Mononuclear cell (primary cell): ENCODE measurements around the gene DLX1. TPM values are rescaled to one million over a fixed set of nuclear protein-coding genes. Genes with fewer than 3 reads are reported as not detected.
"Not testable (repeated sequence)": the region's sequence is repeated elsewhere in the genome, so short reads cannot be mapped to it uniquely, and the experiment has no call there.

Experiments
- H3K27me3 ChIP-seq: 2 replicates; pipeline ENCODE4 v1.6.0; 2011; ENCODE audit warnings: low read length, control low read depth; ENCODE audit not compliant: insufficient read depth
- H3K4me1 ChIP-seq: 2 replicates; pipeline ENCODE4 v1.5.1; 2011; ENCODE audit warnings: mild to moderate bottlenecking, low read length, control low read depth; ENCODE audit not compliant: insufficient read depth
- H3K4me3 ChIP-seq: 2 replicates; pipeline ENCODE4 v1.5.1; 2011; ENCODE audit warnings: mild to moderate bottlenecking, low read length, moderate library complexity
- H3K9me3 ChIP-seq: 2 replicates; pipeline ENCODE4 v1.5.1; 2011; ENCODE audit warnings: low read depth, mild to moderate bottlenecking, control low read depth, low read length
- total RNA-seq: library from RNA; depleted of rRNA; stranded (reverse); fragments of >200 nt; gene quantifications from one replicate; pipeline ENCODE4 v1.2.3, GENCODE V29; 2012

DLX1 gene
- total RNA-seq, 1 donor = not detected

GRCh38 chr2:172137943-172138342 lies 52.6 kb downstream of the DLX1 start:
- H3K4me3 ChIP-seq = no peak overlapping the region
- no peaks in the 10 kb centered on the region for H3K9me3 ChIP-seq
- H3K27me3 ChIP-seq = no peaks in the 10 kb centered on the region
- H3K4me1 ChIP-seq = no peaks in the 10 kb centered on the region

- H3K4me1 ChIP-seq, H3K4me3 ChIP-seq: not testable (repeated sequence)
These were observed 53.4 kb downstream of the DLX1 start for GRCh38 chr2:172138727-172139126.

More at GRCh38 chr2:172138727-172139126, 53.4 kb downstream of the DLX1 start:
- not testable (repeated sequence) for H3K9me3 ChIP-seq, H3K27me3 ChIP-seq

Other genes with a start within 250 kb of the DLX1 start
- gene SLC25A12, start 191.3 kb upstream of the DLX1 start, total RNA-seq = 14.8 TPM
- 39.0 TPM for gene HAT1, start 163.0 kb upstream of the DLX1 start, total RNA-seq
- 4.1 TPM for gene METAP1D, start 85.6 kb upstream of the DLX1 start, total RNA-seq
- gene DLX2, start 17.4 kb downstream of the DLX1 start, total RNA-seq = not detected